Left colon (tissue), 2 donors: ENCODE measurements around the gene MOV10. TPM values are rescaled to one million over a fixed set of nuclear protein-coding genes. Genes with fewer than 3 reads are reported as not detected.
A peak's percentile ranks its signal among the peaks of the same experiment; 100 is the strongest.

Experiments used
- ATAC-seq: fragments of 200-7000 bp; cut with Tn5 transposase; one replicate; pipeline ENCODE4 v1.9.1; 2020; ENCODE audit warnings: mild to moderate bottlenecking, moderate library complexity
- DNase-seq, 2 donors: peaks; one replicate each; pipeline ENCODE4 v3.0.0-alpha.2; 2020
- intact Hi-C, 2 donors: fragments of 100-400 bp; cut with DNase I in 1 of 2; cut with micrococcal nuclease in 1 of 2; formaldehyde crosslinking; loops; one replicate each; pipeline versions ENCODE4 v1.11.2 to v1.14.0; 2022; cut with DNase I, micrococcal nuclease
- total RNA-seq, 2 donors: library from RNA; stranded (reverse); fragmentation: NEBNext Ultra II Directional; extraction: Animal tissue kit (Norgen Biotek cat#: 25700); gene quantifications; one replicate each; pipeline ENCODE4 v1.2.1, GENCODE V29; 2021
- donor health status: DM: no; HTN: no; CAD: no.
- donor health status: DM: yes; HTN: yes; CAD: no.

MOV10 gene
- total RNA-seq, 2 donors from 2014 or later = 63.6 to 88.0 TPM

GRCh38 chr1:112706505-112707220 is 32.2 kb downstream of the MOV10 start, which contains the start of gene RHOC:
Gene RHOC, minus strand, starts transcription at chr1:112707127. Its CDS starts 3,328 bp downstream, at chr1:112703799.
- DNase-seq = peak; percentile 71 to 78
- ATAC-seq = peak; percentile 69
- intact Hi-C loops = loop anchor here in 1 of 2 donors (5.0 to 10.0 kb wide), 3 partner anchors 89 to 314 kb away; partner anchors contain the start of genes CAPZA1, ST7L and WNT2B

GRCh38 chr1:112707221-112708001 is 33.0 kb downstream of the MOV10 start:
- DNase-seq (peak; percentile 89 to 90), ATAC-seq (peak; percentile 66)
- intact Hi-C loops = loop anchor here in 1 of 2 donors (5.0 to 10.0 kb wide), 3 partner anchors 90 to 315 kb away; partner anchors contain the start of genes CAPZA1, ST7L and WNT2B

- intact Hi-C loops = loop anchor here in 1 of 2 donors (5.0 to 10.0 kb wide), 3 partner anchors 91 to 316 kb away; partner anchors contain the start of genes CAPZA1, ST7L and WNT2B
- no peak for DNase-seq
Measured at GRCh38 chr1:112708002-112708448, 33.6 kb downstream of the MOV10 start.

DNA sequence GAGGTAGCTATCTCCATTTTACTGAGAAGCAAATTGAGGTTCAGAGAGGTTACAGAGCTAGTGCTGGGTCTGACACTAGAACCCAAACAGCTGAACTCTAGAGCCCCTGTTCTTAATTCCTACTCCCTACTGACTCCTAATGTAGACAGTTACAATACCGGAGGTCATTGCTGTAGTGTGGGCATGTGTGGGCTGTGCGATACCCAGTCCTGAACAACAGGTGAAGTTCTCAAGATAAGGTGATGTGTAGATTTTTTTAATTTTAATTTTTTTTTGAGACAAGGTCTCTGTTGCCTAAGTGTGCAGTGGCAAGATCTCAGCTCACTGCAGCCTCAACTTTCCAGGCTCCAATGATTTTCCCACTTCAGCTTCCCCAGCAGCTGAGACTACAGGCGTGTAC is 34.0 kb downstream of the MOV10 start:
- no peak for ATAC-seq
- intact Hi-C loops = loop anchor here in 1 of 2 donors (5.0 to 10.0 kb wide), 3 partner anchors 91 to 316 kb away; partner anchors contain the start of genes CAPZA1, ST7L and WNT2B
- no peak for DNase-seq

More at GRCh38 chr1:112708002-112708448, 33.6 kb downstream of the MOV10 start:
- ATAC-seq = no peak

GRCh38 chr1:112710159-112710558 is 35.7 kb downstream of the MOV10 start:
- intact Hi-C loops = loop anchor here (10.0 kb wide), 2 partner anchors 95 to 335 kb away; no protein-coding TSS in a partner anchor
- no peak for ATAC-seq
- DNase-seq = no peak

- no peak for DNase-seq
- intact Hi-C loops = loop anchor here (10.0 kb wide), 2 partner anchors 94 to 334 kb away; no protein-coding TSS in a partner anchor
Measured at GRCh38 chr1:112710586-112710985, 36.1 kb downstream of the MOV10 start.

GRCh38 chr1:112711041-112711440 is 36.6 kb downstream of the MOV10 start:
- no peak for ATAC-seq
- no peak for DNase-seq
- intact Hi-C loops = loop anchor here (10.0 kb wide), 2 partner anchors 94 to 334 kb away; no protein-coding TSS in a partner anchor

More at GRCh38 chr1:112710586-112710985, 36.1 kb downstream of the MOV10 start:
- no peak for ATAC-seq

GRCh38 chr1:112711670-112712069 is 37.2 kb downstream of the MOV10 start:
- DNase-seq (no peak), ATAC-seq (no peak)
- intact Hi-C loops = loop anchor here (10.0 kb wide), 2 partner anchors 93 to 333 kb away; no protein-coding TSS in a partner anchor

DNA sequence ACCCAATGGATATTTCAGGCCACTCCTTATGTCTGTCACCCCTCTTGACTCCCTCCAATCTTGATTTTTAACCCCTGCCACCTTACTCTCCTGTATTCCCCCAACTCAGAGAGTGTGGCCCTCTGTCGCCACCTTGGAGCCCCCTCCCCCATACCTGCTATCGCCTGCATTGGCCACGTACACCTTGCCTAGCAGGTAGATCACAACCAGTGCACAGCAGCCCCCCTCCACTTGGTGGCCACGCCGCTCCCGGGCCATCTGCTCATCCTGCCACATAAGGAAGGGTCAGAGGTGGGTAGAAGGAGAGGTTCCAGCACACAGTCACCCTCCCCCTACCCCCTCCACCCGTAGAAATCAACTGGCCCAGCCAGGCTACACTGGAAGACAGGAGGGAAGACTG is 37.7 kb downstream of the MOV10 start:
- intact Hi-C loops = loop anchor here (10.0 kb wide), 2 partner anchors 93 to 333 kb away; no protein-coding TSS in a partner anchor
- ATAC-seq (no peak), DNase-seq (no peak)

- ATAC-seq (no peak), DNase-seq (no peak)
- intact Hi-C loops = loop anchor here (10.0 kb wide), 2 partner anchors 92 to 332 kb away; no protein-coding TSS in a partner anchor
Measured at GRCh38 chr1:112712701-112713128, 38.3 kb downstream of the MOV10 start.

- intact Hi-C loops = loop anchor here (10.0 kb wide), 2 partner anchors 91 to 331 kb away; no protein-coding TSS in a partner anchor
- no peak for DNase-seq
- ATAC-seq = no peak
Measured at GRCh38 chr1:112713466-112714312, 39.2 kb downstream of the MOV10 start.

- DNase-seq (peak in 1 of 2 donors; percentile 56), ATAC-seq (peak; percentile 3)
- intact Hi-C loops = loop anchor here (10.0 kb wide), 2 partner anchors 90 to 330 kb away; no protein-coding TSS in a partner anchor
Measured at GRCh38 chr1:112714313-112715263, 40.1 kb downstream of the MOV10 start.

- DNase-seq (peak; percentile 98 to 100), ATAC-seq (peak; percentile 83)
- intact Hi-C loops = loop anchor here (2.0 to 10.0 kb wide), 3 partner anchors 89 to 329 kb away; no protein-coding TSS in a partner anchor
Measured at GRCh38 chr1:112715264-112716053, 41.0 kb downstream of the MOV10 start, which contains the start of gene PPM1J. Gene PPM1J, minus strand, starts transcription at chr1:112715332. Its CDS starts 31 bp downstream, at chr1:112715301.

- peak; percentile 80 to 88 for DNase-seq
- intact Hi-C loops = loop anchor here (2.0 to 10.0 kb wide), 3 partner anchors 89 to 329 kb away; no protein-coding TSS in a partner anchor
- ATAC-seq = peak; percentile 65
Measured at GRCh38 chr1:112716133-112716720, 41.8 kb downstream of the MOV10 start.

- ATAC-seq (no peak), DNase-seq (no peak)
- intact Hi-C loops = loop anchor here (2.0 to 10.0 kb wide), 3 partner anchors 87 to 327 kb away; no protein-coding TSS in a partner anchor
Measured at GRCh38 chr1:112717263-112717873, 42.9 kb downstream of the MOV10 start.
